Endothelial cell of umbilical vein (primary cell): Measurements from ENCODE around the gene SMARCA4.

ENCODE experiments used
- CTCF ChIP-seq, 2 donors: IDR thresholded peaks; 1 replicate in 1 of 2; 2 replicates in 1 of 2; pipeline ENCODE4 v1.5.1; 2011; ENCODE audit warnings: low read length in 2 of 2, mild to moderate bottlenecking in 2 of 2, moderate library complexity in 2 of 2, control low read depth in 1 of 2, inconsistent platforms in 1 of 2, low read depth in 1 of 2; ENCODE audit not compliant: insufficient read depth in 1 of 2; ENCODE audit errors: extremely low read depth in 1 of 2
- POLR2A ChIP-seq: IDR thresholded peaks from 2 replicates; pipeline ENCODE4 v1.6.1; 2012; ENCODE audit warnings: low read depth, mild to moderate bottlenecking, control low read depth, low read length
- POLR2AphosphoS5 ChIP-seq: IDR thresholded peaks from 2 replicates; pipeline ENCODE4 v1.6.1; 2012; ENCODE audit warnings: low read depth, mild to moderate bottlenecking, control low read depth, low read length, moderate library complexity; ENCODE audit not compliant: insufficient read depth

GRCh38 chr19:11027381-11027780 is 66.6 kb downstream of the SMARCA4 start:
- TF ChIP-seq CTCF (IDR thresholded peaks at IDR 0.05; ENCODE audit: extremely low read depth in 1 of 2, insufficient read depth in 1 of 2, low read depth in 1 of 2, low read length in 2 of 2): no peak
- no peak for TF ChIP-seq POLR2A
- TF ChIP-seq POLR2AphosphoS5: no peak
